Lower leg skin (tissue), 3 donors: ENCODE data around the gene RBKS.

Source experiments
- CTCF ChIP-seq, 3 donors: fragments of 450-650 bp; IDR thresholded peaks; one replicate each; pipeline ENCODE4 v1.5.1; 2016; ENCODE audit warnings: antibody characterized with exemption in 3 of 3, mild to moderate bottlenecking in 3 of 3, moderate library complexity in 2 of 3
- POLR2A ChIP-seq, 2 donors: fragments of 450-650 bp; IDR thresholded peaks; one replicate each; pipeline ENCODE4 v1.6.1; 2016 to 2017; ENCODE audit warnings: antibody characterized with exemption in 2 of 2, mild to moderate bottlenecking in 1 of 2, moderate library complexity in 1 of 2

GRCh38 chr2:27751377-27751776, 138.8 kb downstream of the RBKS start:
- TF ChIP-seq CTCF (IDR thresholded peaks at IDR 0.05): no peak
- no peak for TF ChIP-seq POLR2A (IDR thresholded peaks at IDR 0.05)
